ENCODE data around the gene USP47.

GRCh38 chr11:11817957-11818356, 23.8 kb upstream of the USP47 start:
- TF ChIP-seq CTCF (IDR thresholded peaks at IDR 0.05 in 4 of 5, conservative IDR thresholded peaks at IDR 0.05 in 1 of 5) = no peak
- TF ChIP-seq POLR2A (IDR thresholded peaks at IDR 0.05) = no peak

All from gastrocnemius medialis (tissue), 4 donors.